Fibroblast of skin of back (primary cell): ENCODE results near the gene ZMIZ1.

ENCODE experiments used
- DNase-seq: peaks from one replicate; pipeline ENCODE4 v3.0.0-alpha.2; 2013

The ZMIZ1 gene

DNA sequence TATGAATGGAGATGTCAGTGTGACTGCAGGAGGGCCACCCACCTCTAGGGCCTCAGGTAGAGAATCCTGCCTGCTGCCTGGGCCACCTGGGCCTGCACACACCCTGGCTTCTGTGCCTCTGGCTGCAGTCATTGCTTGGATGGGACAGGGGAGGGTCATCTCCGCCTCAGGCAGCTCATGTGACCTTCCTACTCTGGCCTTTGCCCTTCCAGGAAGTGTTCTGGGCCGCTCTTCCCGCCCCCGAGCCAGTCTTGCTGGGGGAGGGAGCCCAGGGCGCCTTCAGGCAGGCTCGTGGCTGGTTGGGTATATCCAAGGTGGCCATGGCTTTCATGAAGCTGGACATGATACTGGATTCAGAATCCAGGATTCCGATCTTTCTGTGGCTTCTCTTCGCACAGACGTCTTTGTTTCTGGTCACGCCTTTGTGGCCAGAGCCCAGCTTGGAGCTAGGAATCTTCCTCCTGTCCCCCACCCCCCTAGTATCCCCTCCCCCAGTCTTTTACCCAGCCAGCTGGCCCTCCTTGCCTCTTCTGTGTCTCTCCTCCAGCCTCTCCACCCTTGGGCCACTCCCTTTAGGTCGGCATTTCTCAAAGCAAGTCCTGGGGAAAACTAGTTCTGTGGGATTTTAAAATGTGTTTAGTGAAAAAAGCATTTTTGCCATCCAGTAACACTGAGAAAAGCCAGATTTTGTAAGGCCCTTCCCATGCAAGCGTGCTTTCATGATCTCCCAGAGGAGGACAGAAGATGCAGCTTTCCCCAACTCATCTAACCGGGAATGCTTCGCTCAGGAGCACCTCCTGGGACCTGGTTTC lies 119.6 kb downstream of the ZMIZ1 start:
- no peak for DNase-seq

DNA sequence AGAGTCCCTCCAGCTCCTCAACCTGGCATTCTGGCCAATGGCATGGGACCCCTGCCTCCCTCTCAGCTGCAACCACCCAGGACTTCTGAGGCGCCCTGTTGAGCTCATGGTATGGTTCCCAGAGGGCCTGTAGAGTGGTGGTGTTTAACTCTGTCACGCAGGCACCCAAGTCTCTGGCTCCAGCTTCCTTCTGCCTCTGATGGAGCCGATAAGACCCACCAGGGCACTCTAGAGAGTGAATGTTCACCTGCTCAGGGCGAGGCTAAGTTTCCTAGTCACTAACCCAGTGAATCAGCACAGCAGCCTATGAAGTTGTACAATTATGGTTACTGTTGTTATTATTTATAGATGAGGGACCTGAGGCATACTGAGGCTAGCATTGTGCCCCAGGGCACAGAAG lies 120.4 kb downstream of the ZMIZ1 start:
- no peak for DNase-seq

DNA sequence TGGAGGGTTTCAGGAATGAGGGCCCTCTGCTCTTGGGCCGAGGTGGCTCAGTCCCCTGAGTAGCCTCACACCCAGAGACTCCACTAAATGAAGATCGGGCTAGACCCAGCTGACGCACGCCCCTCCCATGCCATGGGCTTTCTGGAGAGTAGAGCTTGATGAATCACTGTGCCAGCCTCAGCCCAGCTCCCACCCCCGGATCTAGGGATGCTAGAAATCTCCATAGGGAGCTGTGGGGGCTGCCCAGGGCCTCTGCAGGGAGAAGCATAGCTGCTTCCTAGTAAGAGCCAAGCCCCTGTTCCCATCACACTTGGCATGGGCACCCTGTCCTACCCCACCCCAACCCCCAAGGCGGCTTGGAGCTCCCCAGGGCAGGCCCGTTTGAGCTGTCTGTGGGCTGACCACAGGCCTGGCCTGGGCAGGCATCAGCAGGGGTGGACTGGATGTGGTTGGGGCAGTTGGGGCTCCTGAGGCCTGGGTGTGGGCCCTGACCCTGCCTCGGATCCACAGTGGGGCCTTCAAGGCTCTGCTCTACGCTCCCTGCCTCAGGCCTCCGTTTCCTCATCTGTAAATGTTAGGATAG lies 121.2 kb downstream of the ZMIZ1 start:
- DNase-seq: peak; percentile 56

DNA sequence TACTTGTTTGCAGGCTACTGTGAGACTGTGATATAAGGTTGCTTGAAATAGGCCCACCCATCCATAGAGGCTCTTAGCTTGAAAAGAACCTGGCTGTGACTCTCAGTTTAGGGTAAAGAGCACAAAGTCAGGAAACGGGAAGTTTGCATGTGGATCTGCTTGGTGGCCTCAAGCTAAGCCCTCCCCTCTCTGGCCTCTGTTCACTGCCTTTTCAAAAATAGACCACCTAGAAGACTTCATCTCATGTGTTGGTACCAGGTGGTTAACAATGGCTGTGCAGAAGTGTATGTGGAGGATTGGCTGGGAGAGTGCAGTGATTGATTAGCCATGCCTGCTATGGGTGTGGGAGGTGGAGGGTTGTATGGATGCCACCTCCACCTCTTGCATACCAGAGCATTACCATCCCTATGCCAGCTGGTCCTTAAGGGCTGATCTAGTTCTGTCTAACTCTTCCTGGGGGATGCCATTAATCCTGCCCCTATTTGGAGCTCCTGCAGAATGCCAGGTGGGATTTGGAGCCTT lies 122.0 kb downstream of the ZMIZ1 start:
- DNase-seq: no peak

DNA sequence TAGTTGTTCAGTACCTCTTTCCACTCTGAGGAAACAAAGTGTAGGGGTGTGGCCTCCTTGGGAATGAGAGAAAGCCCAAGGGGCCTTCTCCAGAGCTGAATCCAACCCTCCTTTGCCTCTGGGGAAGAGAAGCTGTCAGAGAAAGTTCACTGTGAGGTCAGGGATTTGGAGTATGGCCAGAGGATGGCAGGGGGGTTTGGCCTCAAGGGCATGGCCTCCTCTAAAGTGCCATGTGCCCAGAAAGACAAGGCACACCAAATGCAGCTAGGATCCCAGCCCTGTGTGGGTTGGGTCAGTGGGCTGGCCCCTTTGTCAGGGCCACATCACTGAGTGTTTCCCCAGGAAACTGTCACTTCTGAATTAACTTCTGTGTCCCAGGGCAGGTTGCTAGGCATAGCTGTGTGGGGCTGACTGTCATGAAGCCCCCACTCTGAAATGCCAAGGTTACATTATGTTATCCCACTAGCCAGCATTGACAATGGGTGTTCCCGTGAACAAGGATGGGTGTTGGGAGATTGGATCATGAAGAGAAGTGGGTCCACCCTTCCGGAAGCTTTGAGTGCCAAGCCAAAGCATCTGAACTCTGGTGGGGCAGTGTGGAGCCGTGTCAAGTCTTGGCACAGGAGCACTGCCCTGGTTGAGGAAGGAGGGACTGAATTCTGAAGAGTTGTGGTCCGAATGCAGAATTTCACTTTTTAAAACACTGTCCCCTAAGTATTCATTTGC lies 123.3 kb downstream of the ZMIZ1 start:
- peak; percentile 64 for DNase-seq

DNA sequence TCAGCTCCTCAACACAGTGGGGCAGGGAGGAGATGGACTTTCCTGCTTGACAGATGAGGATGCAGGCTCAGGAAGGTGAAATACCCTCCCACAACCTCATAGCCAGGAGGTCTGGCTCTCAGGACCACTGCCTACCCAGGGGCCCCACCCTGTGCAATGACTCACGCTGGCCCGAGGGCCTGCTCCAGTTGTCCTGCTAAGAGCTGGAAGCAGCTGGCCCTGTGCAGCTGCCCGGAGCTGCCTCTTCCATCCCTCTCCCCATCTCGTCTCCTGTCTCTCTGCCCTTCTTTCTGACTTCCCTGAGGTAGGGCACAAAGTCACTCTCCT lies 123.9 kb downstream of the ZMIZ1 start:
- DNase-seq: peak; percentile 59

DNA sequence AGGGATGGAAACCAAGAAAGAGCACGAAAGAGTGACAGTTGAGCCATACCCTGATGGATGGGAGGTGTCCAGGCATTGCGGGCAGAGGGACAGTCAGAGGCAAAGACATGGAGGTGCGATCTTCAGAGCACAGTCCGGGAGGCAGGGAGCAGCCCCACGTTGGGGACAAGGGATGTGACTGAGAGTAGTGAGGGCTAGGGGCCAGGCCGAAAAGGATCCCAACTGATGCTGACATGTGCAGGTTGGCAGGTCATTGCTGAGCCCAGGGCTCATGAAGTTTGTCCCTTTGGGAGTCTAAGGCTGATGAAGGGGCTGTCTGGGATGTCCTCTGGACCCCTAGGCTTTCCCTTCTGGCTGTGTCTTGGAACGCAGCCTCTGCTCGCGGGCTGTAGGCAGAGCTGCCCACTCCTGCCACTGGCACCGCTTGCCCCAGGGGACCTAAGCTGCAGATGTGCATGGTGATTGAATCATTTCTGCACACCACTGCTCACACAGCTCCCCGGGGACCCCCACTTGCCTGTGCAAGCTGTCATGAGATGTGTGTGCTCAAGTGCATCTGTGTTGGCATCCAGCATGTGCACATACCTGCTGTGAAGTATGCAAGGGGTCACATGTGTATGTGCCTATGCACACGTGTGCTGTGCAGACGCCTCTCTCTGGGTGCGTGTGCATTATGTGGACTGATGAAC lies 125.1 kb downstream of the ZMIZ1 start:
- no peak for DNase-seq

DNA sequence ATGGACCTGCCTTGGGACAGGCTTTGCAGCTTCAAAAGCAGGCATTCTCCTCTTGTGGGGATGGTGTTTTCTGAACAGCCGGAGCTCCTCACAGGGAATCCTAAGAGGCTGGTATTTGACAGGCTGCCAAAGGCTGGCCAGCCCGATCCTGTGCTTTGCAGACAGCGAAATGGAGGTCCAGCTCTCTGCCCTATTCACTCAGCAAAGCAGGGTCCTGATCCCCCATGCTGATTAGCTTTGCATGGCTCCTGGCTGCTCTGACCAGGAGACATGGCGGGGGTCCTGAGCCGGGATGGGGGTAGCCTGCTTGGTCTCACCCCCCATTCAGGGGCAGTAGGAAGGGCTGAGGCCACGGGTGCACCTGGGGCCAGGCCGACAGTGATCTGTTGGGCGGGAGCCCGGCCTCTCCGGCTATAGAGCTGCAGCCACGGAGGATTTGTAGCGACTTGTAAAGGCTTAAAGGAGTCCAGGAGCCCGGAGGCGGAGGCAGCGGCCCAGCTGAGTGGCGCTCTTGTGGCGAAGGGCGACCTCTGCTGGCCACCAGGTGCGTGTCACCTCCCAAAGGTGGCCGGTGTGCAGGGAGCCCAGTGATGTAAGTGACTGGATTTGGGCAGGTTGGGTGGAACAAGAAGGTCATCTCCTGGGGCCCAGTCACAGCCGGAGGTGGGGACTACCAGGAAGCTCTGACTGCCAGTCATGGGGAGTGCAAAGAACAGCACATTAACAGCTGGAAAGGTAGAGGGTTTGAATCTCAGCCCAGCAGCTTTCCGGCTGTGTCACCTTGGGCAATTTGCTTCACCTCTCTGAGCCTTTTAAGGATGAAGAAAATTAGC lies 126.5 kb downstream of the ZMIZ1 start:
- DNase-seq: peak; percentile 75

DNA sequence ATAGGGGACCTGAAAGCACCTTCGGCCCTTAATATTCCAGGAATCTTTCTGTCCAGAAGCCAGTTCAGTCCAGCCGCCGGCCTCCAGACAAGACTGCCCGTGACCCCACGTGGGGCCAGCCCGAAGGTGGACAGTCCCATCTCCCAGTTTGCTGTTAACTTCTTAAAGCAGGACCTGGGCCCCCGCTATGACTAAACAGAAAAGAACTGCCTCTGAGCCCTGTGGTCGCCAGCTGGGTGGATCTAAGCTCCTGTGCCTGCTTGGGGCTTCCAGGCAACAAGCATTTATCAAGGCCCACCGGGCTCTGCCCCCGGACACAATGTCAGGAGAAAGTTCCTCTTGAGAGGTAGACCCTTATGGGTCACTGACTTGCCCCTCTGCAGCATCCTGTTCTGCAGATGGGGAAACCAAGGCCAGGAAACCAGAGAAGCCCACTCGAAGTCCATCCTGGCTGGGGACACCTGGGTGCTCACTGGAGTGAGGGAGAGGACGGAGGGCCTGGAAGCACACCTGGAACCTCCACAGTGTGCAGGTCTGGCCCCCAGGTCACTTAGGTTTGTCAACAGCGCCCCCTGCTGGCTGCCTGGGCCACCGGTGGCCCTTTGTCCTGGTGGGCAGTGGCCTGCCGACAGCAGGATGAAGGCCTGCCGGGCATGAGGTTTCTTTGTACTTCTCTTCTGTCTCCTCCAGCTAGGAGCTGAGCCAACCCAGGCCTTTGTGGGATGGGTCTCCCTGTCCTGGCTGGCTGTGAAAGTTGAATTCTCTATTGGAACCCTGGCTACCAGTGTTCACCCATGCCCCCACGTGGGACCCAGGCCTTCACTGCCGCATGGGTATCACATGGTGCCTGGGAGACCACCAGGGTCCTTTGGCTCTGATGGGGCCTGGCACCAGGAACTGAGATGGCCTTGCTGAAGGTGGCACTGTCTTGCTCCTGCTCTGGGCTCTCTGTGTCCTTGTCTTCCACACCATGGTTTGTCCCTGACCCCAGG lies 128.0 kb downstream of the ZMIZ1 start:
- peak; percentile 52 for DNase-seq

DNA sequence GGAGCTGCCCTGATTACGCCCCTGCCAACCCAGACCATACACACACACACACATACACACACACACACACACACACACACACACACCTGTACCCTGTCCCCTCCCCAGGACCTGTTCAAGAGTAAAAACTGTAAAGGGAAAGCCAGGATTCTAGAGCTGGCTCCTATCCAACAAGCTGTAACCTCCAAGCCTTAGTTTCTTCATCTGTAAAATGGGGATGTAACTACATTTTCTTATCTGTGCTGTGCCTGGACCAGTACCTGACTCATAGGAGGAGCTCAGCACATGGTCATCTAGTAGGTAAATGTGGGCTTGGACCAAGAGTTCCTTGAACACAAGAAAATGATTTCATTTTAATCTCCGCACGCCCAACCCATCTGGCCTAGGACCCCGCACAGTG lies 128.8 kb downstream of the ZMIZ1 start:
- DNase-seq: no peak

DNA sequence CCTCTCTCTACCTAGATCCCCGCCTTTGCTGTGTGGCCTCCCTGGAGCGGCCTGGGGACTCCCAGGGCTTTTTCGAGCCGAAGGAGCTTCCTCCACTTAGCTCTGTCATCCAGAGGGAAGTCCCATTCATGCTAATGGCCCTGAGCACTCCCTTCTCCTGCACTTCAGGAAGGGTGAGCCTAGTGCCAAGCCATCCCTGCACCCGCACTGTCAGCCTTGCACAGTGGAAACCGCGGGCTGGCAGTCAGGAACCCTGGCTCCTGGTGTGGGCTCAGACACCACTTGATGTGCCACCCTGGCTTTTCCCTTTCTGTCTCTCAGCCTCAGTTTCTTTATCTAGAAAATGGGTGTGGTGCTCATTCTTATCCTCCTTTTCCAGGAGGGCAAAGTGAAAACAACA lies 131.6 kb downstream of the ZMIZ1 start:
- no peak for DNase-seq

DNA sequence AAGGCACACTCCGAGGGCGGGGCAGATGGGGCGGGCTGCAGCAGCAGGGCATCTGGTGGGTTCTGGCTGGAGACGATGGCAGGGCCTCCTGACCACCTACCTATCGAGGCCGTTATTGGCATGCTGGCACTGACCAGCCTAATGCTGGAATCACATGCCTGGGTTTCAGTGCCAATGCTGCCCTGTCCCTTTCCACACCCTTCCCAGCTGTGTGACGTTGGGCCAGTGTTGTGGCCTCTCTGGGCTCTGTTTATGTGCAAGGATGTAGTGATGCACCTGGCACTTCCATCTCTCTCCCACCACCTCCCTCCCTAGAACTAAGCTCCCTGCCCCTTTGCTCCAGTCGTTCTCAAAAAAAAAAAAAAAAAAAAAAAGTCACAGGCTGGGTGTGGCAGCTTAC lies 132.9 kb downstream of the ZMIZ1 start:
- DNase-seq: no peak

DNA sequence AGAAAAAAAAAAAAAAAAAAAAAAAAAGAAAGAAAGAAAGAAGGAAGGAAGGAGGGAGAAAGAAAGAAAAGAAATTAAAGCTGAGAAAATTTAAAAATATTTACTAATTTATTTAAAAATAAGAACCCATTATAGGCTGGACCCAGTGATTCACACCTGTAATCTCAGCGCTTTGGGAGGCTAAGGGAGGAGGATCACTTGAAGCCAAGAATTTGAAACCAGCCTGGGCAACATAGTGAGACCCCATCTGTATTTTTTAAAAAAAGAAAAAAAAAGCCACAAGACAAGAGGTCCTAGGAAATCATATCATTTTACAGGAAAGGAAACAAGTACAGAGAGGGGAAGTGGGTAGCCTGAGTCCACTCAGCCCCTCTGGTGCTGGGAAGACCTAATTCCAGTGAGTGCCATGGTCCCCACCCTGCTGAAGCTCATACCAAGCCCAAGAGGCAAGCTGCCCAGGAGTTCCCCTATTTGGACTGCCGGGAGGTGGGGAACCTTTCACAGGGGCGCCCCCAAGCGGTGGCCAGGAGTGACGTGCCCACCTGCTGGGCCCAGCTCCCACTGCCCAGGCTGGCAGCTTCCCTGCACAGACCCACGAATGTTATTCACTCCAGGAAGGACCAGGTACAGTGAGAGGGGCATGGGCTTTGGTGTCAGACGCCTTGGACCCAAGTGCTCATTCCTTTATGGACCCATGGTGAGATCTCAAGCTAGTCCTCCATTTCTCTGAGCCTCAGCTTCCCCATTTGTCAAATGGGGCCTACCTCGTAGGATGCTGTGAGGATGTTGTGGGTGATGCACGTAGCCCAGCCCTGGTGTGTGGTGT lies 133.6 kb downstream of the ZMIZ1 start:
- DNase-seq: peak; percentile 50

DNA sequence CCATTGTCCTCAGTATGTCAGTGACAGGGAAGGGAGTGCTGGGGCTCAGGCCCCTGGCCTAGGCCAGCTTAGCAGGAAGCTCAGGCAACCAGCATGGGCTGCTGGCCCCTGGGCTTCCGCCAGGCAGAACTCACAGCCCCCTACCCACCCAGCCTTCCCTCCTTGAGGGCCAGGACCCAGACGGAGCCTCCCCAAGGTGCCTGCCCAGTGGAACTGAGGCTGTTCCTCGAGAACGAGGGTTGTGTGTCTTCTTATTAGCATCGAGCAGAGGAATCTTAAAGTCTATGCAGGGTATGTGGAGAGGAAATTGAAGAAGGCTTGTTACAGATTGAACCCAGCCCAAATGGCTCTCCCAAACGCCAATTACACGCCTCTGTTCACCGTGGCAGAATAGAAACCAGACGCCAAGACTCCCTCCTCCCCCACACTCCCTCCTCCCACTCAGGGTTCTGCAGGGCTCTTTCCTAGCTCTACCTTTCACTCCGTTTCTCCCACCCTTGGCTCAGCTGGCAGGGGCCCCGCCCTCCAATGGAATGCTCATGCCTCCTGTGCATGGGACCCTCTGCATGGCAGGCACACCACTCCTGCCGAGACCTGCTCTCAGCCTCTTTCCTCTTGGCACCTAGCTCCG lies 134.4 kb downstream of the ZMIZ1 start:
- DNase-seq: no peak

DNA sequence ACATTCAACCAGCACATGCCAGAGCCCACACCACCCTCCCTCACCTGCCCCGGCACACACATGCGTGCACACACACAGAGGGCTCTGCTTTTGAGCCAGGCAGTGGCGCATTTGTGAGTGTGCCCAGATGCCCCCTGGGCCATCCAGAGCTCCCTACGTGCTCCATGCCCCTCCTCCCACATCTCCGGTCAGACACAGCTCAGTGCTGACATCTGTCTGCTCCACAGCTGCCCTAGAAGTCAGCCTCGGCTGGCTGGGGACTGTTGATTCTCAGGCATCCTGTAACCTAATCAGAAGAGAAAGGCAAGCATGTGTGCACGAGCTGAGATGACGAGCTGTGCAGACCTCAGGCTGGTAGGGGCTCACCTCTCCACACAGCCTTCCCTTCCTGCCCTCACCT lies 135.1 kb downstream of the ZMIZ1 start:
- DNase-seq: no peak

DNA sequence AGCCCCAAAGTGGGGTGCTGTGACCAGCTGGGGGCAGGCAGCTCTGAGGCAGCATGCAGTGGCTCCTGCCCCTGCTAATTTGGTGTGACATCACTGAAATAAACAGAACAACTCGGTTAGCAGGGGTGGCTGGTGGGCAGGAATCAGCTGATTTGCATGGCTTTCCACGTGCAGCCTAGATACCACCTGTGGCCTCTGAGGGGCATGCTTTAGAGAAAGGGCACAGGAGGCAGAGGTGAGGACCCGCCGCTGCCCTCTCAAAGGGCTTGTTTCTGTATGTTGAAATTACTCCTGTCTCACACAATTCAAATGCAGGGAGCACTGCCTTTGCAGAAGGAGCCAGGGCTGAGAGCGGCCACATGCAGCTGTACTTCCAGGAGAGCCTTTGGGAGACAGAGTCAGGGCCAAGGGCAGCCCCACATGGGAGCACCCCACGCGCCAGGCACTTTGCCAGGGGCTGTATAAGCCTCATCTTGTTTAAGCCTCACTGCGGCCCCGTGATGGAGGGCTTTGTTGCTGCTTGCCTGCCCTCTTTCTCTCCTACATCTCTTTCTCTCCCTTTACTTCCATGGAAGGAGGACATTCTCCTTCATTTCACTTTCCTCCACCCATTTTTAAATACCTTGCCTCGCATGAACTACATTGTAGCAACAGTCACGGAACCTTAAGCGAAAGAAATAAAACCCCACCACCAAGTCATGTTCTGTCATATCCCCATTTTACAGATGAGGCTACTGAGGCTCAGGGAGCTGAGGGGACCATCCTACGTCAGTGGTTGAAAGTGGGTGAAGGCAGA lies 137.7 kb downstream of the ZMIZ1 start:
- no peak for DNase-seq

DNA sequence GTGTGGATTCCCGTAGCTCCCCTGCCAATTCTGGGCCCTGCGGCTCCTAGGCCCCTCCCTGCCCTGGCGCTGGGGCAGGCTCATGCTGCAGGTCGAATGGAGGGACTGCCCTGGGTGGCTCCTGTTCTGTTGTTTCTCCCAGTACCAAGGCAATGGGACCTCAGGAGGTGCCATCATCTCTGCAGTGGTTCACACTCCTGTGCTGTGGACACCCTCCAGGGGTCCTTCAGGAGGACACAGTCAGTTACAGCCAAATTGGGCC lies 138.3 kb downstream of the ZMIZ1 start:
- no peak for DNase-seq

DNA sequence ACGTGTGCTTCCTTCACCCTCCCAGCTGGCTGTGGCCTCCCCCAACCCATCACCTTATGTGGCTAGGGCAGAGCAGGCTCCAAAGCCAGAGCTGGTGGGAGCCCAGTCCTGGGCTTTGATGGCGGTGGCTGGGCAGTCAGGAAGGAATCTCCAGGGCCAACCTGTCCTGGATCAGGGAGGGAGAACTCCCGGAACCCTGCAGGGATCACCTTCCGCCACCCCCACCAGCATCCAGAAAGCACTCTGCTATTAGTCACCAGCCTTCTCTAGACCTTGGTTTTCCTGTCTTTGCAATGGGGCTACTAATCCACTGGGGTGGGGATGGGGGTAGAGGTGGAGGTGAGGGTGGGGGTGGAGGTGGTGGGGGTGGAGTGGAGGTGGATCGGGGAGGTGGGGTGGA lies 139.0 kb downstream of the ZMIZ1 start:
- no peak for DNase-seq
